ENCODE measurements around the gene HSD11B2.

The HSD11B2 gene

DNA sequence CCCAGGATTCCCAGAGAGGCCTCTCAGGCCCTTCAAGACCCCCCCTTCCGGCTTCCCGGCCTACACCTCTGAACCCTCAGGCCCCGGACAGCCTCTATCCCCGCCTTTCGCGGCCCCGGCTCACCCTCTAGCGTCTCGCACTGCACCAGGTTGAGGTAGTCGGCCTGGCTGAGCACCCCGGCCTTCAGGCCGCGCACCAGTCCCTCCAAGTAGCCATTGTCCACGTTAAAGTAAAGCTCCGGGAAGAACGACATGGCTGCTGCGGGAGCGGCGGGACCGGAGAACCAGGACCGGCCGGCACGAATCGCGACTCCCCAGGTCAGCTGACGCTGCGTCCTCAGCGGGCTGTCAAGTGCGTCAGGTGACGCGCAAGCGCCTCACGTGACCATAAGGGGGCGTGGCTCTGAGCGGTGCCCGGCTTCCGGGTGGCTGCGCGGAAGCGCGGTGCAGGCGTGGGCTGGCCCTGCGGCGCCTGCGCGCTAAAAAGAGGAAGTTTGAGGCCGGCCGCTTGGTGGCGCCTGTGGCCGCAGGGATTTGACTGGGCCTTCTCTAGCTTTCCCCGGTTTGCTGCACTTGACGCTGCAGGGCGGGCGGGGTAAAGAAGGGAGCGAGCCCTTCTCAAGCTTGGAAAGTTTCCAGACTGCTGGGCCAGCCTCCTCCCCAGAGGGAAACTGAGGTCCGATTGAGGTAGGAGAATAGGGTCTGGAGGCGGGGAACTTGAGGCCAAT is 50.1 kb downstream of the HSD11B2 start, which contains the start of gene ATP6V0D1:
Gene ATP6V0D1, minus strand, starts transcription at position 325 of the 728 bp plus-strand sequence. Its CDS starts 71 bp downstream, at position 254.
- DNase-seq (ENCODE audit: low spot score): peak; percentile 98

DNA sequence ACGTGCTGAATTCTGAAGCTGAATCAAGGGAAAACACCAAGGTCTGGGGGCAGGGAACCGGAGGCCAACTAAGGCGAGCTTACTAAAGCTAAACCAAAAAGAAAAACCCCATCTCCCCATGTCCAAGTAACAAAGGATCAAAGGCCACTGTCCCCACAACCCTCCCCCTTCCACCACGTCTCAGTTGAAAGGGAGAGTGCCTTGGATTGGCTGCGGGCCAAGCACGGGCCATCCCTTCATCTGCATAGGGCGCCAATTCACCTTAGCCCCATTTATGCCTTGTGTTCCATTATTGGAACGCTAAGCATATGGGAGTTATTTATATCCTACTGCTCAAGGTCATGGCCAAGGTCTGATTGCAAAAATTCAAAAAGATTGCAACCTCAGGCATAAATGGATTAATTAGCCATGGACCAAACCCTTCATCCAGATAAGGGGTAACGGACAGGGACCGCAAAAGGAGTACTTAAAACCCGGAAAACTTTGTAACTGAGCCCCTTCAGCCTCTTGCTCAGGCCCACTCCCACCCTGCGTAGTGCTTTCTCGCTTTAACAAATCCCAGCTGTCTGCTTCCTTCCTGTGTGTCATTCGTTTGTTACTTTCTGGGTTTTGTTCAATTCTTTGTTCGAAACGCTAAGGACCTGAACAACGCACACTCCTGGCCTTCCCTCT is 50.8 kb downstream of the HSD11B2 start:
- DNase-seq (ENCODE audit: low spot score): peak; percentile 22

DNA sequence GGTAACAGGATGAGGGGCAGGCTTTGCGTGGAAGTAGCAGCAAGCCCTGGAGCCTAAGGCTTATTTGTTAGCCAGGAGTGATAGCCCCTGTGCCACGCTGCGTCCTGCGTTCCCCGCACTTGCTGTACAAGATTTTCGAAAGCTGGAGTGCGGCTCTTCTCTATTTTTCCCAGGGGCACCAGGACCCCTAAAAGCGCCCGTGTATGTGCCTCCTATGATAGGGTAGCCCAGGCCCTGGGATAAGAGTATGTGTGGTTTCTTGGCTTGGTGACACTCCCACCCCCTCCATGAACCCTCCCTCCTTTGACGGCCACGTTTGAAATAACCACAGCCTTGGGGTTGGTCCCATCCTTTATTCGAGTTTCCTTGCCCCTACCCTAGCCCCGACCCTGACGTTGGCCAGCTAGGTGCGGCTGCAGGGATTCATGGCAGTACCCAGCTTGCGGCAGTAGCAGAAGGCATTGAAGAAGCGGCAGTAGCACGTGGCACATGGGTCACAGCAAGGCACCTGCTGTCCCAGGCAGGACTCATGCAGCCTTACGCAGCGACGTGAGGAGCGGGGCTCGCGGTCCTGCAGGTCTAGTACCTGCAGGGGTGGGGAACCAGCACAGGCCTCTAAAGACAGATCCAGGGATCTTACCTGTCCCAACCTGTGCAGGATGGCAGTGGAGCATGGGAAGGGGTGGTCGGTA is 51.5 kb downstream of the HSD11B2 start:
- no peak for DNase-seq (ENCODE audit: low spot score)

DNA sequence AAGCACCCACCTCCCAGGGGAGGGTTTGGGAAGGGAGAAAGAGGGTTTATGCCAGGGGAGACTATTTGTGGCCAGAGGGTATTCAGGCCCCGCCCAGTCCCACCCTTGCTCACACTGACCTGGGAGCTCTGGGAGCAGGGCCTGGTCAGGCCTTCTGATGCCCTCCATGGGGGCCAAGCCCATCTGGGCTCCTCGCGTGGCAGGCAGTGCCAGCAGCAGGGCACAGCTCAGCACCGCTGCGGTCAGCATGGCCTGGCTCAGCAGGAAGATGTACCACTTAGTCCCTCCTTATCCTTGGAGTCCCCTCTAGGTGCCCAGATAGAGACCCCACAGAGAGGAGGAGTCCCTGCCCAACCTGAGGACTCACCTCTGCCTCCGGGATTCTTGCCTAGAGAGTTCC is 52.2 kb downstream of the HSD11B2 start, which contains the start of gene AGRP:
Gene AGRP, minus strand, starts transcription at position 398 of the 400 bp plus-strand sequence. Its CDS starts 149 bp downstream, at position 249.
- no peak for DNase-seq (ENCODE audit: low spot score)

DNA sequence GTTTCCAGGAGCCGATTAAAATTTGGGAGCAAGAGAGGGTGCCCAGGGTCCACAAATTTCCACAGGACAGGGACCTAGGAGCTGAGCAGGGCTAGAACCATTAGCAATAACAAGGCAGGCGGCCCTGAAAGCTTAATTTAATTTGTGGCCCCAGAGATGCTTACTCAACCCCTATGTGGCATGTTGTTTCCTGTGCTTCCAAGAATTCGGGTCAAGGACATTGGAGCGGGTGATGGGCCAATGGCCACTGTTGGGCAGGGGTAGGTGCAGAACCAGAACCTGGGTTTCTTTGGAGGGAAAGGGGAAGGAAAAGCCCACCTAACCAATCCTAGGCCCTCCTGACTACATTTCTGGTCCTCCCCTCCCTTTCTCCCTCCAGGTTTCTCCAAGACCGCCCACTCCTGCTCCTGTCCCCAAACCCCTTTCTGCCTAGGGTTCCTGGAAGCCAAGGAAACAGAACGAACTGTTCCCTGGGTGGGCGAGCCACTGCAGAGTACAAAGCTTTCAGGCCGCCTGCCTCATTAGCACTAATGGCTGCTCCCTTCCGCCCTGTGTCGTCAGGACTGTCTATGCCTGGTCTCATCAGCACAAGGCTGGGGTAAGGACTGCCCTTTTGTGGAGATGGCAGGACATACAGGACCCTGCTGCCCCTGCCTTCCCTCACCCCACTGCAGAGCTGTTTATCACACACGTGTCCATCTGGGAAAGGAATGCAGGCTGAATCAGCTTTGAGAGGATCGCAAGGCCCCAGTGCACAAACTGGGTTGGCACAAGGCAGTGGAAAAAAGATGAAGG is 53.0 kb downstream of the HSD11B2 start:
- DNase-seq (ENCODE audit: low spot score): no peak

DNA sequence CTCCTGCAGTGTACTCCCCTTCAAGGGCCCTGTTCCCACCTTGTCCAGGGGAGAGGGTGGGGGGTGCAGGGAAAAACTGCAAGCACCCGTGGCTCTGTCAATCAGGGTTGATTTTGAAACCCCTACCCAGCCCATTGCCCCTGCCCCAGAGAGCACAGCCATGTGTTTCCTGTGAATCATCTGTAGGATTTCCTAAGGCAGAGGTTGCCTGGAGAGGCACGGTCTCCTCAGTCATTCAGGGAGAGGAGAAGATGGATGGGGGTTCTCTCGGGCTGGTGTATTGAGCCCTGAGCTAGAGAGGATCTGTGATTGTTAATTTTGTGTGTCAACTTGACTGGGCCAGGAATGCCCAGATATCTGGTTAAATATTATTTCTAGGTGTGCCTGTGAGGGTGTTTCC is 55.9 kb downstream of the HSD11B2 start:
- DNase-seq (ENCODE audit: low spot score): no peak
